Fibroblast of lung (primary cell): Measurements from ENCODE around the gene SLC16A5. TPM values are rescaled to one million over a fixed set of nuclear protein-coding genes. Genes with fewer than 3 reads are reported as not detected.

Source experiments
- DNase-seq, 2 donors: peaks; one replicate each; pipeline versions ENCODE4 v3.0.0 to v3.0.0-alpha.2; 2010; ENCODE audit warnings: low read depth in 2 of 2
- H2AFZ ChIP-seq: 2 replicates; pipeline ENCODE4 v1.5.1; 2012; ENCODE audit warnings: low read length, control low read depth, inconsistent platforms
- H3K27ac ChIP-seq: 2 replicates; pipeline ENCODE4 v1.5.1; 2011; ENCODE audit warnings: low read length, control low read depth; ENCODE audit not compliant: insufficient read depth
- H3K27me3 ChIP-seq: 2 replicates; pipeline ENCODE4 v1.5.1; 2011; ENCODE audit warnings: mild to moderate bottlenecking, low read length; ENCODE audit not compliant: control insufficient read depth, insufficient read depth
- H3K36me3 ChIP-seq: 2 replicates; pipeline ENCODE4 v1.5.1; 2011; ENCODE audit warnings: low read length; ENCODE audit not compliant: control insufficient read depth, insufficient read depth
- H3K4me1 ChIP-seq: 2 replicates; pipeline ENCODE4 v1.5.1; 2011; ENCODE audit warnings: low read length; ENCODE audit not compliant: control insufficient read depth, insufficient read depth; ENCODE audit errors: extremely low read depth
- H3K4me2 ChIP-seq: 2 replicates; pipeline ENCODE4 v1.5.1; 2011; ENCODE audit warnings: low read length, control low read depth; ENCODE audit not compliant: insufficient read depth; ENCODE audit errors: extremely low read depth
- H3K4me3 ChIP-seq, 4 experiments: fragments of 200-600 bp in 1 of 4; sonication (generic) in 1 of 4; replicated peaks in 1 of 4; 2 replicates each; pipeline ENCODE4 v1.5.1; 2011 to 2016; ENCODE audit warnings: low read length in 4 of 4, low read depth in 3 of 4, mild to moderate bottlenecking in 3 of 4, control low read depth in 2 of 4, inconsistent platforms in 1 of 4, mixed read lengths in 1 of 4; ENCODE audit not compliant: insufficient read depth in 1 of 4; ENCODE audit errors: control extremely low read depth in 1 of 4
- H3K79me2 ChIP-seq: 2 replicates; pipeline ENCODE4 v1.5.1; 2012; ENCODE audit warnings: mild to moderate bottlenecking, low read length, inconsistent platforms; ENCODE audit not compliant: control insufficient read depth, insufficient read depth
- H3K9ac ChIP-seq: 2 replicates; pipeline ENCODE4 v1.5.1; 2011; ENCODE audit warnings: mild to moderate bottlenecking, low read length, control low read depth; ENCODE audit not compliant: insufficient read depth
- H3K9me3 ChIP-seq: 2 replicates; pipeline ENCODE4 v1.5.1; 2012; ENCODE audit warnings: low read depth, low read length; ENCODE audit not compliant: control insufficient read depth, insufficient read depth
- H4K20me1 ChIP-seq: 2 replicates; pipeline ENCODE4 v1.5.1; 2011; ENCODE audit warnings: low read length; ENCODE audit not compliant: control insufficient read depth, insufficient read depth; ENCODE audit errors: extremely low read depth
- CTCF ChIP-seq, 2 donors: IDR thresholded peaks in 1 of 2; conservative IDR thresholded peaks in 1 of 2; 1 replicate in 1 of 2; 2 replicates in 1 of 2; pipeline ENCODE4 v1.5.1; 2011 to 2012; ENCODE audit warnings: low read length in 2 of 2, control low read depth in 1 of 2, inconsistent platforms in 1 of 2, low read depth in 1 of 2, mild to moderate bottlenecking in 1 of 2
- EZH2 ChIP-seq: IDR thresholded peaks from 2 replicates; pipeline ENCODE4 v1.5.1; 2012; ENCODE audit warnings: low read length, control low read depth, mild to moderate bottlenecking; ENCODE audit errors: missing control alignments
- polyA plus RNA-seq, 2 donors: library from polyadenylated mRNA; depleted of rRNA in 1 of 2; stranded (reverse) in 1 of 2; unstranded in 1 of 2; fragments of >200 nt; gene quantifications; 2 replicates each; pipeline ENCODE4 v1.2.1, GENCODE V29; 2011 to 2012; ENCODE audit warnings: missing spikeins in 1 of 2
- total RNA-seq: library from RNA; depleted of rRNA; stranded (reverse); fragments of >200 nt; gene quantifications from 2 replicates; pipeline ENCODE4 v1.2.1, GENCODE V29; 2014

The SLC16A5 gene
- total and polyA plus RNA-seq, 2 donors (not counting 1 experiment from before 2014, with no cell fraction given): 1.5 to 8.4 TPM

GRCh38 chr17:75077072-75077495 lies 10.7 kb upstream of the SLC16A5 start:
- Histone ChIP-seq H3K9me3 (no peaks in the 10 kb centered on the region), H2AFZ (peak overlapping the region; percentile 68), H3K36me3 (no peaks in the 10 kb centered on the region), H3K4me1 (peaks cover 22% of the 10 kb centered on the region), H3K27me3 (no peaks in the 10 kb centered on the region), H3K4me2 (no peak overlapping the region), H4K20me1 (no peaks in the 10 kb centered on the region), H3K27ac (no peak overlapping the region), H3K9ac (no peak overlapping the region), H3K4me3 (no peak overlapping the region), H3K79me2 (no peaks in the 10 kb centered on the region)
- no peak for DNase-seq
- TF ChIP-seq CTCF (conservative IDR thresholded peaks at IDR 0.05 in 1 of 2, IDR thresholded peaks at IDR 0.05 in 1 of 2; ENCODE audit: low read depth in 1 of 2, low read length in 2 of 2) (no peak), EZH2 (no peak)

GRCh38 chr17:75077496-75078283 lies 10.1 kb upstream of the SLC16A5 start:
- Histone ChIP-seq H3K36me3 (no peaks in the 10 kb centered on the region), H3K27ac (no peak overlapping the region), H3K9ac (no peak overlapping the region), H3K9me3 (no peaks in the 10 kb centered on the region), H3K27me3 (no peaks in the 10 kb centered on the region), H3K4me3 (peak overlapping the region in 1 of 4 experiments; percentile 28), H3K4me2 (peak overlapping the region; percentile 37), H3K4me1 (peaks cover 22% of the 10 kb centered on the region), H2AFZ (peak overlapping the region; percentile 68), H4K20me1 (no peaks in the 10 kb centered on the region), H3K79me2 (no peaks in the 10 kb centered on the region)
- DNase-seq: peak in 1 of 2 donors; percentile 51
- TF ChIP-seq EZH2 (no peak), CTCF (conservative IDR thresholded peaks at IDR 0.05 in 1 of 2, IDR thresholded peaks at IDR 0.05 in 1 of 2; ENCODE audit: low read depth in 1 of 2, low read length in 2 of 2) (no peak)

- no peaks in the 10 kb centered on the region for H3K27me3 ChIP-seq
- TF ChIP-seq EZH2 (no peak), CTCF (conservative IDR thresholded peaks at IDR 0.05 in 1 of 2, IDR thresholded peaks at IDR 0.05 in 1 of 2; ENCODE audit: low read depth in 1 of 2, low read length in 2 of 2) (no peak)
- H3K9ac ChIP-seq: no peak overlapping the region
- peak overlapping the region; percentile 39 for H3K27ac ChIP-seq
- H3K4me3 ChIP-seq: no peak overlapping the region
- H4K20me1 ChIP-seq: no peaks in the 10 kb centered on the region
- peaks cover 22% of the 10 kb centered on the region for H3K4me1 ChIP-seq
- no peak overlapping the region for H2AFZ ChIP-seq
- peak overlapping the region; percentile 59 for H3K4me2 ChIP-seq
- no peaks in the 10 kb centered on the region for H3K36me3 ChIP-seq
- DNase-seq: peak; percentile 59 to 84
- no peaks in the 10 kb centered on the region for H3K79me2 ChIP-seq
- H3K9me3 ChIP-seq: no peaks in the 10 kb centered on the region
Measured at GRCh38 chr17:75078284-75079022, 9.3 kb upstream of the SLC16A5 start.
